Measurements from ENCODE around the gene ALG9.

ALG9 gene

GRCh38 chr11:111834432-111835163 lies 36.8 kb downstream of the ALG9 start:
- DNase-seq: no peak

DNA sequence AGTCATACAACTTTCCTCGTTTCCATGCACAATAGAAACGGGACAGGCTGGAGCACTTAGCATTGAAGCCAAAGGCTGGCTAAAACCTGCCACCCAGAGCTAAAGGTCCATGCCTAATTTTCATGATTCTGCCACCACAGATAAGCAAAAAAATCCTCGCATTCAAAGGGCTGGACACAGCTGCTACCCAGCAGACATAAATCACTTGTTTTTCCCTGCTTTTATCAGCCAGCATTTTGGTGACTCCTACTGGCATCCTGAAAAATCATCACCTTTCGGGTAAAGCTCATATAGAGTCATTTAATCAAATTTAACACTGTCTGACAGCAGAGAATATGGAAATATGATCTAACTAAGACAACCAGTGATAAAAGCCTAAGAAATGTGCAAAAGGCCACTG lies 37.9 kb downstream of the ALG9 start:
- no peak for DNase-seq

DNA sequence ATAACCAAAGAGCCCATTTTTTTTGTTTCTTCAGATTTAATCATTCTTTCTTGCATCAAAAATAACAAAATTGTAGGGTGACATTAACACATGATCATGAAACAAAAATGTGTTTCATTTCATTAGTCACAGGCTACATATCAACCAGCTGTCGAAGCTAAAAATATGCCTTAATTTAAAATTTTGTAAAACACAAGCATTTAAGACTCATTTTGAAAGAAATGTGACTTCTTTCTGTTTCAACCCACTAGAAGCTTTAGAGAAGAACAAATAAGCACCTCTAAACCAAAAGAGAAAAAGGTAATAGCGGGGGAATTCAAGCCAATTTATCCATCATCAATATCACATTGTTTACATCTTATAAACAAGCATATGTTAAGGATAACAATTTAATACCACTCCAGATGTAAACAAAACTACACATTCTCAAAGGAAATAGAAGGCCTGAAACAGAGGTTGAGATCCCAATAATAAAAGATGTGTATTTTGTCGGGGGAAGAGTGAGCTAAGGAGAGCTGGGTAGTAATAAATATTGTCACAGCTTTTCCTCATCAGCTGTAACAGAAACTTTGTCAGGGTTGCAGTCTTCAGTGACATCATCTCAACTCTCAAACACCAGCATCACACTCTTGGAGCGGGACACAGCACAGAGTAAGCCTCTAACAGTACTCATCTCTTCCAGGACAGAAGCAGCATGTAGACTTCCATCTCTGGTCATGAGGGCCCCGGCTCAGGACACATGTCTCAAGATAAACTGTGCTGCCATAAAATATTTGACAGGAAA lies 42.0 kb downstream of the ALG9 start:
- DNase-seq: no peak

GRCh38 chr11:111826322-111826950 lies 44.9 kb downstream of the ALG9 start:
- no peak for DNase-seq

GRCh38 chr11:111823629-111824028 lies 47.8 kb downstream of the ALG9 start:
- no peak for DNase-seq

GRCh38 chr11:111823131-111823530 lies 48.2 kb downstream of the ALG9 start:
- DNase-seq: no peak

DNA sequence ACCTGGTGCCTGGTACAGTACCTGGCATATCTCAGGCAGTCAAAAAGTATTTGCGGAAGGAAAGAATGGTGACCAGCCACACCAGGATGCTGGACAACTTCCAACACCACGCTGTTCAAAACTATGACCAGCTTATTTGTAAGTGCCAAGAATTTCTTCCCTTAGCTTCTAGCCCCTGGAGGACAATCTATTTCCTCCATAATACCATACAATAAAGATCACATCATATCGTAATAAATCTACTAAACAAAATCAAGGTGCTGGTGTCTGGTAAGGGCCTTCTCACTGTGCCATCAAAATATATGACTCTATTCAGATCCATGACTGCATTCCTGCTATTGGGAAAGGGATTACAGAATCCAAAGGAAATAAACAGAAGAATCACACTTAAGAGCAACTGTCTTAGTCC lies 51.5 kb downstream of the ALG9 start:
- DNase-seq: no peak

DNA sequence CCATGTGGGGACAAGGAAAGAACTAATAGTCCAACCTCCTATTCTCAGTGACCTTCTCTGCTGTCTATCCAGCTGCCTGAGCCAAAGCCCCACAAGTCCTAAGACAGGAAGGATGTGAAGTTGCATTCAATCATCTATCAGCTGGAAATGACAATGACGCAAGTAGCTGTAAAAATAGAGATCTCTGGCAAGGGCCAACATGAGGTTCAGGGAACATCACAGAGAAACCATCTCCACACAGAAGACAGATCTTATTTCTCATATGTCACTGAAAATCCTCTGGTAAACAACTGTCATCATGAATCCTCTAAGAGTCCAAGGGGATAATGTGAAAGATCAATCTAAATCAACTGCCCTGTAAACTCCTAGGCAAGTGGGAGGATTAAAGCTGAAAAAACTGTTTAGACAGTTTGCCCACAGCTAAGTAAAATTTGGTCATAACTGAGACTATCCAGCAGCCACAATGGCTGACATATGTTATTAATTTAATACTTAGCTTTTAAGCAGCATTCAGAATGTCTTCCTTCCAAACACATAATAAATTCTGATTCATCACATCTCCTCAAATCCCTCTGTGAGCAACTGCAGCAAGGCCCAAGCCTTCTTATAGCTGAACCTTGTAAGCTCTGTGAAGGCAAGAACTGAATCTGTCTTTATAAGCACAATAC lies 52.1 kb downstream of the ALG9 start:
- DNase-seq: no peak

- DNase-seq: no peak
Observed at GRCh38 chr11:111815489-111815888, 55.9 kb downstream of the ALG9 start.

GRCh38 chr11:111814557-111815320 lies 56.6 kb downstream of the ALG9 start:
- DNase-seq: no peak

DNA sequence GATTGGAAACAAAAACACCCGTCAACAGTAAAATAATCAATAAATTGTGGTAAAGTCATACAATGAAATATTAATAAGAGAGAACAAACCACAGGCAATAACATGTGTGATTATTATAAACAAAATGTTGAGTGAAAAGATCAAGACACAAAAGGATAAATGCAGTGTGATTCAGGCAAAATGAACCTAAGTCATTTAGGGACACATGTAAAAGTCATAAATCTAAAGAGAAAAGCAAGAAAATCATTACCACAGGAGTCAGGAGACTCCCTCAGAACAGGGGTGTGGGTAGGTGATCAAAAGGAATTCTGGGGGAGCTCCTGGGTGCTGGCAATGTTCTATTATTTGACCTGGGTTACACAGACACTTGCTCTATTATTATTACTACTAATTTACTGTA lies 57.3 kb downstream of the ALG9 start:
- no peak for DNase-seq

- no peak for DNase-seq
Observed at GRCh38 chr11:111812211-111812610, 59.2 kb downstream of the ALG9 start.

GRCh38 chr11:111811445-111811844 lies 59.9 kb downstream of the ALG9 start:
- no peak for DNase-seq

GRCh38 chr11:111808834-111809233 lies 62.5 kb downstream of the ALG9 start:
- DNase-seq: no peak

DNA sequence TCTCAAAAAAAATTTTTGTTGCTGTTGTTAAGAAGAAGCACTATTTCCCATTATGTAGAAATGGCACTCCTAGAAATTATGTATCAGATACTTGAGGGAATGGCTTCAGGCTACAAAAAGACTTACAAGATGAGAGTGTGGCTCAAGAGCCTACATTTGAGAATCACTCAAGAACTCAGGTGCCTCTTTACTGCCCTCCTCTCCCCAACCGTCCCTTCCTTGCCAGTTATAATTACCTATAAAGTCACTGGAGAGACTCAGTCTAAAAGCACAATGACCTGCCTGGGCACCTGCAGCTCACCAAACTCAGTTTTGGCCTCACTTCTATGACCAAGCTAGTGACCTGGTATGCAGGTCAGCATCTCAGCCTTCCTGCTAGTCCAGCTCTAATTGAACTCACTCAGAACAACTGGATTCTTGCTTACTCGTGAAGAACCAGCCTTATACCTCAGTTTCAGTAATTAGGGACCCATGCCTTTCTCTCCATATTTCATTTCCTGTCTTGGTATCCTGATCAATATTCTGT lies 63.3 kb downstream of the ALG9 start:
- no peak for DNase-seq

DNA sequence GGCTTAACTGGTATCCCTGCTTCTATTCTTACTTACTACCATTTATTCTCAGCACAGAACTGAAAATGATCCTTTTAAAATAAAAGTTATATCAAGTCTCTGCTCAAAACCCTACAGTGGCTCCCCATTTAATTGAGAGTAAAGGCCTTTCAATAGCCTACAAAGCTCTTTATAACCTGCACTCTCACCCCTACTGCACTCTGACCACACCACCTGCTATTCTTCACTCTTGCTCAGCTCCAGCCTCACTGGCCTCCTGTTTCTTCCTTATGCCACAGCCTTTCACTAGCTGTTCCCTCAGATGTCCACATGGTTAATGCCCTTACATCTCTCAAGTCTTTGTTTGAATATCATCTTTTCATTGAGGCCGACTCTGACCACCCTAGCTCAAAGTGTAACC lies 64.3 kb downstream of the ALG9 start:
- DNase-seq: no peak

- no peak for DNase-seq
Observed at GRCh38 chr11:111801135-111801534, 70.2 kb downstream of the ALG9 start.

- no peak for DNase-seq
Observed at GRCh38 chr11:111798279-111798678, 73.1 kb downstream of the ALG9 start.

DNA sequence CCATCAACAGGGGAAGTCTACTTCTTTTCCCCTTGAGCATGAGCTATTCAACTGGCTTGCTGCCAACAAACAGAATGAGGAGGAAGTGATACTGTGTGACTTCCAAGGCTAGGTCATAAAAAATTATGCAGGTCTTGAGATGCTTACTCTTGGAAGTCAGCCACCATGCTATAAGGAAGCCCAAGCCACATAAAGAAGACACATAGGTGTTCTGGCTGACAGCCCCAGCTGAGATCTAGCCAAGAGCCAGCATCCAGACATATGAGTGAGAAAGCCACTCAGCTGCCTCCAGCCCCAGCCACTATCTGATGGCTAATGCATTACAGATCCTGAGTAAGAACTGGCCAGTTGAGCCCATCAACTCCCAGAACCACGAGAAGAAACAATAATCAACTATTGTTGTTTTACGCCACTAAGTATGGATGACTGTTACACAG lies 74.2 kb downstream of the ALG9 start:
- no peak for DNase-seq

GRCh38 chr11:111796696-111797095 lies 74.7 kb downstream of the ALG9 start:
- no peak for DNase-seq

- DNase-seq: no peak
Observed at GRCh38 chr11:111795334-111795985, 75.9 kb downstream of the ALG9 start.

GRCh38 chr11:111793863-111794262 lies 77.5 kb downstream of the ALG9 start:
- no peak for DNase-seq
